ENCODE measurements around the gene SVIL.
A peak's percentile ranks its signal among the peaks of the same experiment; 100 is the strongest.
"Not testable (repeated sequence)": the region's sequence is repeated elsewhere in the genome, so short reads cannot be mapped to it uniquely, and the experiment has no call there.

Gene SVIL

GRCh38 chr10:29604291-29604825 lies 30.4 kb downstream of the SVIL start:
- no peak for DNase-seq

- no peak for DNase-seq
Observed at GRCh38 chr10:29603223-29603896, 31.4 kb downstream of the SVIL start.

GRCh38 chr10:29600821-29601220 lies 34.0 kb downstream of the SVIL start:
- no peak for DNase-seq

- DNase-seq: no peak
Observed at GRCh38 chr10:29600067-29600466, 34.7 kb downstream of the SVIL start.

- DNase-seq: peak in 1 of 56 donors; percentile 3
Observed at GRCh38 chr10:29598851-29599311, 35.9 kb downstream of the SVIL start.

GRCh38 chr10:29596826-29597225 lies 37.9 kb downstream of the SVIL start:
- DNase-seq: no peak

GRCh38 chr10:29596356-29596755 lies 38.4 kb downstream of the SVIL start:
- DNase-seq: no peak

- no peak for DNase-seq
Observed at GRCh38 chr10:29595636-29596225, 39.0 kb downstream of the SVIL start.

- DNase-seq: no peak
Observed at GRCh38 chr10:29595146-29595545, 39.6 kb downstream of the SVIL start.

- no peak for DNase-seq
Observed at GRCh38 chr10:29591651-29591968, 43.2 kb downstream of the SVIL start.

- no peak for DNase-seq
Observed at GRCh38 chr10:29590915-29591650, 43.7 kb downstream of the SVIL start.

GRCh38 chr10:29588629-29589421 lies 45.9 kb downstream of the SVIL start:
- no peak for DNase-seq

GRCh38 chr10:29587750-29588628 lies 46.8 kb downstream of the SVIL start:
- DNase-seq: not testable (repeated sequence)

GRCh38 chr10:29587102-29587749 lies 47.5 kb downstream of the SVIL start:
- DNase-seq: not testable (repeated sequence)

- no peak for DNase-seq
Observed at GRCh38 chr10:29586509-29586908, 48.3 kb downstream of the SVIL start.

GRCh38 chr10:29585488-29585976 lies 49.2 kb downstream of the SVIL start:
- DNase-seq: peak in 6 of 56 donors; percentile 2 to 40 (median 12)

GRCh38 chr10:29584436-29584835 lies 50.3 kb downstream of the SVIL start:
- no peak for DNase-seq

GRCh38 chr10:29583674-29584073 lies 51.1 kb downstream of the SVIL start:
- no peak for DNase-seq

- DNase-seq: not testable (repeated sequence)
Observed at GRCh38 chr10:29582769-29583168, 52.0 kb downstream of the SVIL start.

Data from nucleus accumbens (tissue), 56 donors.